ENCODE data around the gene PRPF19. TPM values are rescaled to one million over a fixed set of nuclear protein-coding genes. Genes with fewer than 3 reads are reported as not detected.

PRPF19 gene
- total RNA-seq, 1 donor from 2014 or later: 34.5 TPM

- Mint-ChIP-seq H3K9me3 (no peaks in the 10 kb centered on the region), H3K36me3 (peaks cover 17% of the 10 kb centered on the region), H3K27ac (no peak overlapping the region), H3K4me3 (peak overlapping the region; percentile 46), H3K27me3 (ENCODE audit: insufficient read depth, low read depth) (peaks cover 10% of the 10 kb centered on the region), H3K4me1 (peaks cover 43% of the 10 kb centered on the region)
- H3K4me1 ChIP-seq: peaks cover 17% of the 10 kb centered on the region
- no peak overlapping the region for H2AFZ ChIP-seq (replicated peaks)
- H3K9ac ChIP-seq: no peak overlapping the region
- H3F3A ChIP-seq (ENCODE audit: low read depth): peaks cover 31% of the 10 kb centered on the region
- H3K27ac ChIP-seq: no peak overlapping the region
- no peak for TF ChIP-seq CTCF (IDR thresholded peaks at IDR 0.05)
- no peak for TF ChIP-seq EZH2 (IDR thresholded peaks at IDR 0.05)
- no peak for TF ChIP-seq EZH2phosphoT487 (IDR thresholded peaks at IDR 0.05)
- H4K20me1 ChIP-seq (ENCODE audit: low read depth): peaks cover 26% of the 10 kb centered on the region
- H3K36me3 ChIP-seq: no peaks in the 10 kb centered on the region
- DNase-seq (ENCODE audit: low spot score): no peak
- peaks cover 38% of the 10 kb centered on the region for H3K79me2 ChIP-seq (ENCODE audit: low read depth)
- no peak overlapping the region for H3K4me2 ChIP-seq
- H3K9me3 ChIP-seq (ENCODE audit: low read depth): no peaks in the 10 kb centered on the region
- H3K27me3 ChIP-seq: no peaks in the 10 kb centered on the region
- no peak overlapping the region for H3K4me3 ChIP-seq
These were observed 10.9 kb upstream of the PRPF19 start for GRCh38 chr11:60917267-60917666.

DNA sequence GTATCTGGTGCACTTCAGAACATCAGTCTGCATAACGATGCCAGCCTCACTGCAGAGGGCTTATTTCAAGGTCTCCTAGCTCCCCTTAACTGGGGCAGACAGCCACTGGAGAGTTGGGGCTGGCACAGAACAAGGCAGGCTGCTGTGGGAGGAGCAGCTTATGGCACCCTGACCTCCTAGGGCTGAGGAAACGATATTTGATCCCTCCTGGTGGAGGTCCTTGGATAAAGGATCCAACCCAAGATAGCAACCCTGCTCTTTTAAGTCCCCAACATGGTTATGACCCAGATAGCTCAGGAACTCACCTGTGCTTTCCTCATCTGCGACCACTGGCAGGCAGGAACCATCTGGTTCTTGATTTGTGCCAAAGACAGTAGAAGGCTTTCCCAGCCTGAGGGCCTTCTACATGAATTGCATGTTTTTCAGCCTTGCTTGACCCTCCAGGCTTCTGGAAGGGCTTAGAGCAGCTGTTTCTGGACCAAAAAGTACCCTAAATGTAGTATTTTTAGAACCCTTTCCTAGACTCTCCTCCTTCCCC, 10.4 kb upstream of the PRPF19 start:
- Histone ChIP-seq H3K4me1 (peaks cover 19% of the 10 kb centered on the region), H3K27ac (no peak overlapping the region), H3K9me3 (ENCODE audit: low read depth) (no peaks in the 10 kb centered on the region), H3F3A (ENCODE audit: low read depth) (peaks cover 31% of the 10 kb centered on the region), H4K20me1 (ENCODE audit: low read depth) (peaks cover 26% of the 10 kb centered on the region), H3K27me3 (peaks cover 3% of the 10 kb centered on the region), H3K9ac (no peak overlapping the region), H3K79me2 (ENCODE audit: low read depth) (peaks cover 38% of the 10 kb centered on the region), H3K36me3 (no peaks in the 10 kb centered on the region), H3K4me2 (no peak overlapping the region), H2AFZ (replicated peaks) (no peak overlapping the region), H3K4me3 (no peak overlapping the region)
- Mint-ChIP-seq H3K9me3 (no peaks in the 10 kb centered on the region), H3K27ac (no peak overlapping the region), H3K4me3 (peak overlapping the region; percentile 46), H3K36me3 (peaks cover 14% of the 10 kb centered on the region), H3K27me3 (ENCODE audit: insufficient read depth, low read depth) (peaks cover 10% of the 10 kb centered on the region), H3K4me1 (peaks cover 46% of the 10 kb centered on the region)
- no peak for DNase-seq (ENCODE audit: low spot score)
- TF ChIP-seq EZH2phosphoT487 (IDR thresholded peaks at IDR 0.05): no peak
- TF ChIP-seq CTCF (IDR thresholded peaks at IDR 0.05): no peak
- TF ChIP-seq EZH2 (IDR thresholded peaks at IDR 0.05): no peak

- Mint-ChIP-seq H3K9me3 (no peaks in the 10 kb centered on the region), H3K36me3 (peaks cover 10% of the 10 kb centered on the region), H3K27me3 (ENCODE audit: insufficient read depth, low read depth) (peaks cover 10% of the 10 kb centered on the region), H3K27ac (peak overlapping the region; percentile 96), H3K4me1 (peaks cover 57% of the 10 kb centered on the region), H3K4me3 (peak overlapping the region; percentile 98)
- H3K27ac ChIP-seq: peak overlapping the region; percentile 49
- H3K9ac ChIP-seq: no peak overlapping the region
- H3F3A ChIP-seq (ENCODE audit: low read depth): peaks cover 31% of the 10 kb centered on the region
- H3K4me1 ChIP-seq: peaks cover 19% of the 10 kb centered on the region
- peak overlapping the region; percentile 59 for H3K4me3 ChIP-seq
- H2AFZ ChIP-seq (replicated peaks): peak overlapping the region; percentile 23
- TF ChIP-seq CTCF (IDR thresholded peaks at IDR 0.05) (peak; percentile 45), EZH2phosphoT487 (IDR thresholded peaks at IDR 0.05) (no peak), EZH2 (IDR thresholded peaks at IDR 0.05) (no peak)
- peak; percentile 94 for DNase-seq (ENCODE audit: low spot score)
- H3K36me3 ChIP-seq: no peaks in the 10 kb centered on the region
- H3K4me2 ChIP-seq: peak overlapping the region; percentile 90
- H3K9me3 ChIP-seq (ENCODE audit: low read depth): no peaks in the 10 kb centered on the region
- H3K79me2 ChIP-seq (ENCODE audit: low read depth): peaks cover 38% of the 10 kb centered on the region
- H3K27me3 ChIP-seq: peaks cover 15% of the 10 kb centered on the region
- peaks cover 26% of the 10 kb centered on the region for H4K20me1 ChIP-seq (ENCODE audit: low read depth)
These were observed 9.0 kb upstream of the PRPF19 start for GRCh38 chr11:60915248-60915914.

Data from neural progenitor cell (in vitro differentiated cells).